ENCODE measurements around the gene PLA2G4B. TPM values are rescaled to one million over a fixed set of nuclear protein-coding genes. Genes with fewer than 3 reads are reported as not detected.

The PLA2G4B gene
- total and polyA plus RNA-seq, 7 experiments from 2014 or later: 0.98 to 69.9 (median 33.7) TPM

DNA sequence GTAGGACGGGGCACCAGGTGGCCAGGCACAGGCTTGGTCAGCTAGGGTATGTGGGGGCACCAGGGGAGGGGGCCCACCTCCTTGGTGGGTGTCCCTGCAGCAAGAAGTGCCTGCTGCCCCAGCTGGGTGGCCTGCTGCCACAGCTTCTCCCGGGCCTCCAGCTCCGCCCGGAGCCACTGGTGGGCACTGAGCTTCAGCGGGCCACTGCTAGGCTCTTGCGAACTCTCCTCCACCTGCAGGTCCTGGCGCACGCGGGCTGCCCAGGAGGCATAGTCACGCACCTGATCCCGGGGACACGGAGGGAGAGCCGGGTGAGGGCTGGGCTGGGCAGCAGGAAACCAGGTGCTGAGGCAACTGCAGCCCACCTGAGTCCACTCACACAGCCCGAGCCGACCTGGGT is 29.7 kb downstream of the PLA2G4B start:
- ChIA-PET CTCF (no interaction called here), POLR2A (interaction anchor here (1.8 kb wide), 1 partner anchor 27 kb away, joined by 4 read pairs; no protein-coding TSS in a partner anchor)
- peaks cover 0 to 1% (median 0%) of the 10 kb centered on the region in 11 donors for H3K9me3 Mint-ChIP-seq
- no peaks in the 10 kb centered on the region for H3K4me1 ChIP-seq (ENCODE audit: control insufficient read depth in 2 of 2, insufficient read depth in 2 of 2, low read length in 2 of 2)
- no peaks in the 10 kb centered on the region for H3K36me3 Mint-ChIP-seq
- no peak overlapping the region for H3K4me3 ChIP-seq (ENCODE audit: low read length)
- no peak overlapping the region for H3K27ac ChIP-seq (ENCODE audit: low read depth, low read length)
- peaks cover 7 to 11% (median 8%) of the 10 kb centered on the region in 7 donors for H3K4me1 Mint-ChIP-seq
- no peak overlapping the region for H3K27ac Mint-ChIP-seq
- H3K9me3 ChIP-seq (ENCODE audit: control insufficient read depth in 2 of 3, low read length in 3 of 3): no peaks in the 10 kb centered on the region
- H3K4me3 Mint-ChIP-seq: no peak overlapping the region
- ATAC-seq (no peak), DNase-seq (no peak)
- no peaks in the 10 kb centered on the region for H3K36me3 ChIP-seq (ENCODE audit: control insufficient read depth in 2 of 3, insufficient read depth in 3 of 3, low read length in 3 of 3)
- H3K27me3 Mint-ChIP-seq: no peaks in the 10 kb centered on the region
- no peaks in the 10 kb centered on the region for H3K27me3 ChIP-seq (ENCODE audit: control insufficient read depth in 2 of 2, insufficient read depth in 2 of 2, low read length in 2 of 2)
- intact Hi-C loops (cut with micrococcal nuclease): no loop called here

DNA sequence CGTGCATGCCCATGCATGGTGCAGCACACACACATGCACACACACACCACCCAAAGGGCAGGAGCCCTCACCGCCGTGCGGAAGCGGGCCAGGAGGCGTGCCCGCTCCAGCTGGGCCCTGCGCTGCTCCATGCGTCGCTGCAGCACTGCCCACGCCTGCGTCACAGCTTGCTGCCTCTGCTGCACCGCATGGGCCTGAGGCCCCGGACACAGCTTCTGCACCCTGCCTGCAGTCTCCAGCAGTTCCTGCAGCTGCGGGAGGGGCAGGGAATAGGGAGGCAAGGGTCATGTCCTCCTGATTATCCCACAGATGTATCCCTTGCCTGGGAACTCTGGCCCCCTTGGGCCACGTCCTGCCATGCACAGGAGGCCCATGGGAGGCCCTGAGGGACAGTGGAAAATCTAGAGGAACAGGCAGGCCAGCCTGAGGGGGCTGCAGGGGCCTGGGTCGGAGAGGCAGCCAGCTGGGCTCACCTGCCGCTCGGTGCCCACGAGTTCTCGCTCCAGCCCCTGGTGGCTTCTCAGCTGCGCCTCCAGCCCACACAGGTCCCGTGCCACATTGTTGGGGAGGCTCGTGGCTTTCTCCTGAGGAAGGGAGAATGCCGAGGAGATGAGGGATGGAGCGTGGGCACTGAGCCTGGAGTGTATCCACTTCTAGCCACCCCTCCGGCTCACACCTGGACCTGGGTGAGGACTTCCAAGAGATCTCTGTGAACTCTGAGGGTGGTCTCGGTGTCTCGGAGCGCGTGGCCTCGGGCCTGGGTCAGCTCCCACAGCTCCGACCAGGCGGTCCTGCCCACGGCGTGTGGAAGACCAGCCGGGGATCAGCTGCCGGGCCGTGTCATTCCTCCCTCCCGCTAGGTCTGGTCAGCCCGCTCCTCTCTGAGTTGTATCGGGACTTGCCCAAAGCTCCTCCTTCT is 31.4 kb downstream of the PLA2G4B start:
- Mint-ChIP-seq H3K4me3 (peak overlapping the region; percentile 13 to 81 (median 62)), H3K27me3 (no peaks in the 10 kb centered on the region), H3K9me3 (peaks cover 0 to 1% (median 0%) of the 10 kb centered on the region in 11 donors), H3K27ac (peak overlapping the region; percentile 56 to 98 (median 94)), H3K4me1 (peaks cover 7 to 11% (median 8%) of the 10 kb centered on the region in 7 donors), H3K36me3 (no peaks in the 10 kb centered on the region)
- no peaks in the 10 kb centered on the region for H3K36me3 ChIP-seq (ENCODE audit: control insufficient read depth in 2 of 3, insufficient read depth in 3 of 3, low read length in 3 of 3)
- no peaks in the 10 kb centered on the region for H3K9me3 ChIP-seq (ENCODE audit: control insufficient read depth in 2 of 3, low read length in 3 of 3)
- H3K27ac ChIP-seq (ENCODE audit: low read depth, low read length): no peak overlapping the region
- ChIA-PET POLR2A (interaction anchor here (0.8 to 1.3 kb wide), 4 partner anchors 23 to 96 kb away, joined by 3 to 5 read pairs (median 3); partner anchors contain the start of gene MAPKBP1), CTCF (interaction anchor here (0.6 to 1.4 kb wide), 6 partner anchors 18 to 234 kb away, joined by 3 to 6 read pairs (median 3); no protein-coding TSS in a partner anchor)
- intact Hi-C loops (cut with micrococcal nuclease): loop anchor here in 1 of 2 donors (2.0 kb wide), 1 partner anchor 41 kb away; the partner anchor contains the start of gene JMJD7
- ATAC-seq: no peak
- no peaks in the 10 kb centered on the region for H3K4me1 ChIP-seq (ENCODE audit: control insufficient read depth in 2 of 2, insufficient read depth in 2 of 2, low read length in 2 of 2)
- no peak for DNase-seq
- H3K27me3 ChIP-seq (ENCODE audit: control insufficient read depth in 2 of 2, insufficient read depth in 2 of 2, low read length in 2 of 2): no peaks in the 10 kb centered on the region
- no peak overlapping the region for H3K4me3 ChIP-seq (ENCODE audit: low read length)

DNA sequence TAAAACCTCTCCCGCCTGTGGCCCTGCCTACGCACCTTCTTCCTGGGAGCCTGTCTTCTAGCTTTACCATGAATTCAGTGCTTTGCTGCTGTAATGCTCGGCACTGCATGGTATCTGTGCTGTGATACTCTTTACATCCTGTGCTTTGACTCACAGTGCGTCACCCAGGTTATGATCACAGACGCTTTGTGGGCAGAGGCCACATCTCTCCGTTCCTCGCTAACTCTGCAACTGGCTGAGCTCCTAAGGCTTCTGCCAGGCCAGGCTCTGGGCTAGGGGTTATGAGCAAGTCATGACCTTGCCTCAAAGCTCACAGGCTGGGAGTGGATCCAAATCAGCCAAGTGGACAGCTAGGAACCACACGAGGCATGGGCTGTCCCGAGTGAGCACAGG is 32.0 kb downstream of the PLA2G4B start:
- ChIA-PET POLR2A (interaction anchor here (0.8 to 1.3 kb wide), 5 partner anchors 9 to 97 kb away, joined by 3 to 5 read pairs (median 3); partner anchors contain the start of gene MAPKBP1), CTCF (interaction anchor here (0.6 to 1.4 kb wide), 5 partner anchors 34 to 235 kb away, joined by 3 to 6 read pairs (median 3); no protein-coding TSS in a partner anchor)
- Histone ChIP-seq H3K27me3 (ENCODE audit: control insufficient read depth in 2 of 2, insufficient read depth in 2 of 2, low read length in 2 of 2) (no peaks in the 10 kb centered on the region), H3K27ac (ENCODE audit: low read depth, low read length) (no peak overlapping the region), H3K4me3 (ENCODE audit: low read length) (no peak overlapping the region), H3K4me1 (ENCODE audit: control insufficient read depth in 2 of 2, insufficient read depth in 2 of 2, low read length in 2 of 2) (no peaks in the 10 kb centered on the region), H3K36me3 (ENCODE audit: control insufficient read depth in 2 of 3, insufficient read depth in 3 of 3, low read length in 3 of 3) (no peaks in the 10 kb centered on the region), H3K9me3 (ENCODE audit: control insufficient read depth in 2 of 3, low read length in 3 of 3) (no peaks in the 10 kb centered on the region)
- Mint-ChIP-seq H3K27ac (peak overlapping the region; percentile 56 to 98 (median 94)), H3K9me3 (peaks cover 0 to 1% (median 0%) of the 10 kb centered on the region in 11 donors), H3K36me3 (no peaks in the 10 kb centered on the region), H3K4me1 (peaks cover 7 to 11% (median 8%) of the 10 kb centered on the region in 7 donors), H3K27me3 (no peaks in the 10 kb centered on the region), H3K4me3 (peak overlapping the region; percentile 13 to 81 (median 62))
- intact Hi-C loops (cut with micrococcal nuclease): loop anchor here in 1 of 2 donors (2.0 kb wide), 1 partner anchor 42 kb away; the partner anchor contains the start of gene JMJD7
- peak; percentile 91 for ATAC-seq
- peak in 8 of 9 donors; percentile 42 to 69 (median 60) for DNase-seq

DNA sequence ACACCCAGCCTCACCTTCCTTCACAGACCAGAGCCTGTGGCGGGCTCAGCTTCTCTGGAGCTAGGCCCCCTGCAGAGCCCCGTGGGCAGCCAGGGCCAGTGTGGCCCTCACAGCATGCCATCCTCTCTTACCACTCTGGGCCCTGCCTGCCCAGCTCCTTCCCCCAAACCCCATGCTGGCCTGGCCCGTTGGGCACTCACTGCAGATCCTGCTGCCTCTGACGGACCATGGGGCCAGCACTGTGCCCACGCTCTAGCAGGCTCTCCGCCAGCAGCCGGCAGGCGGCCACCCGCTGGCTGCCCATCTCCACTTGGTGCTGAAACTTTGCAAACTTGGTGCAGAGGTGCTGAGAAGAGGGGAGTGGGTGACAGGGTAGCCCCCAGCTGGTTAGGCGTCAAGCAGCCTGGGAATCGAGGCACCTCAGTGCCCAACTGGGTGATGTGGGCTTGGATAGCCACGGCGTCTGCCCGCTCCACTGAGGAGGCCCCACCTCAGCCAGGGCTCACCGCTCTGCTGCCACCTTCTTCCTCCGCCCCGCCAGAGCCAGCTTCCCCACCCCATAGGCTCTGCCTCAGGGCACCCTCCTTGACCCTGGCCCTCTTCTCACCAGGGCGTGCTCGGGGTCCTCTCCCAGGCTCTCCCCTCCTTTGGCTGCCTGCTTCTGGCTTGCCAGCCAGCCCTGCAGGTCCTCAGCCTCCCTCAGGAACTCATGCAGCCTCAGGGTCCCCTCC is 32.7 kb downstream of the PLA2G4B start:
- POLR2A ChIA-PET: interaction anchor here (0.8 to 1.3 kb wide), 6 partner anchors 10 to 97 kb away, joined by 3 to 5 read pairs (median 3); partner anchors contain the start of gene MAPKBP1
- Histone ChIP-seq H3K4me3 (ENCODE audit: low read length) (no peak overlapping the region), H3K4me1 (ENCODE audit: control insufficient read depth in 2 of 2, insufficient read depth in 2 of 2, low read length in 2 of 2) (no peaks in the 10 kb centered on the region), H3K9me3 (ENCODE audit: control insufficient read depth in 2 of 3, low read length in 3 of 3) (no peaks in the 10 kb centered on the region), H3K27ac (ENCODE audit: low read depth, low read length) (no peak overlapping the region), H3K36me3 (ENCODE audit: control insufficient read depth in 2 of 3, insufficient read depth in 3 of 3, low read length in 3 of 3) (no peaks in the 10 kb centered on the region), H3K27me3 (ENCODE audit: control insufficient read depth in 2 of 2, insufficient read depth in 2 of 2, low read length in 2 of 2) (no peaks in the 10 kb centered on the region)
- intact Hi-C loops (cut with micrococcal nuclease): loop anchor here in 1 of 2 donors (2.0 kb wide), 1 partner anchor 43 kb away; the partner anchor contains the start of gene JMJD7
- Mint-ChIP-seq H3K9me3 (peaks cover 0 to 1% (median 0%) of the 10 kb centered on the region in 11 donors), H3K4me3 (peak overlapping the region in 3 of 10 donors; percentile 23 to 60 (median 59)), H3K36me3 (no peaks in the 10 kb centered on the region), H3K4me1 (peaks cover 7 to 11% (median 8%) of the 10 kb centered on the region in 7 donors), H3K27me3 (no peaks in the 10 kb centered on the region), H3K27ac (peak overlapping the region; percentile 32 to 98 (median 94))
- no peak for DNase-seq
- CTCF ChIA-PET: interaction anchor here (0.7 to 1.4 kb wide), 3 partner anchors 33 to 45 kb away, joined by 3 to 6 read pairs (median 4); no protein-coding TSS in a partner anchor
- ATAC-seq: no peak

DNA sequence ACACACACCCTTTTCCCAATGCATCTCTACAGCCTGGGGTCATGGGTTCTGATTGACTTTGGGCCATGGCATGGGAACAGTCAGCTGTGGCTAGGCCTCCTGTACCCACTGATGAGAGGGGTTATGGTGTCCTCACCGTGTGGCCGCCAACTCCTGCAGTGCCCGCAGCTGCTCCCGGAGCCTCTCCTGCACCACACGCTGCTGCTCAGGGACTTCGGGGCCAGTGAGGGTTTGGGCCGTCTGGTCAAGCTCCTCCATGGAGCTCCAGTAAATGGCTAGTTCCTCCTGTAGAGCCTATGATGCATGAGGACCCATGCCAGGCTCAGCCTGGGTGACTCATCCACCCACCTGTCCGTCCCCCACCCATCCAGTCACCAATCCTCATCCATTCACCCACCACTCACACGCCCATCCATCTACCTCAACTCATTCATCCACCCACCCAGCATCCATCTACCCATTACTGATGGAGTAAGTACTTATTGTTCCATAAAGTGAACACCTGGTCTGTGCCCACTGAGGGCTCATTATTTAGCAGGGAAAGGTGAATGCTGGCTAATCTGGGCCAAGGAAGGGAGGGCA is 33.6 kb downstream of the PLA2G4B start:
- Histone ChIP-seq H3K27me3 (ENCODE audit: control insufficient read depth in 2 of 2, insufficient read depth in 2 of 2, low read length in 2 of 2) (no peaks in the 10 kb centered on the region), H3K9me3 (ENCODE audit: control insufficient read depth in 2 of 3, low read length in 3 of 3) (no peaks in the 10 kb centered on the region), H3K27ac (ENCODE audit: low read depth, low read length) (no peak overlapping the region), H3K36me3 (ENCODE audit: control insufficient read depth in 2 of 3, insufficient read depth in 3 of 3, low read length in 3 of 3) (no peaks in the 10 kb centered on the region), H3K4me1 (ENCODE audit: control insufficient read depth in 2 of 2, insufficient read depth in 2 of 2, low read length in 2 of 2) (no peaks in the 10 kb centered on the region), H3K4me3 (ENCODE audit: low read length) (no peak overlapping the region)
- no peak for DNase-seq
- ChIA-PET CTCF (no interaction called here), POLR2A (no interaction called here)
- Mint-ChIP-seq H3K36me3 (no peaks in the 10 kb centered on the region), H3K27me3 (no peaks in the 10 kb centered on the region), H3K27ac (peak overlapping the region in 8 of 9 donors; percentile 1 to 89 (median 63)), H3K9me3 (peaks cover 0 to 1% (median 0%) of the 10 kb centered on the region in 11 donors), H3K4me1 (peaks cover 7 to 11% (median 8%) of the 10 kb centered on the region in 7 donors), H3K4me3 (no peak overlapping the region)
- intact Hi-C loops (cut with micrococcal nuclease): no loop called here
- ATAC-seq: no peak

DNA sequence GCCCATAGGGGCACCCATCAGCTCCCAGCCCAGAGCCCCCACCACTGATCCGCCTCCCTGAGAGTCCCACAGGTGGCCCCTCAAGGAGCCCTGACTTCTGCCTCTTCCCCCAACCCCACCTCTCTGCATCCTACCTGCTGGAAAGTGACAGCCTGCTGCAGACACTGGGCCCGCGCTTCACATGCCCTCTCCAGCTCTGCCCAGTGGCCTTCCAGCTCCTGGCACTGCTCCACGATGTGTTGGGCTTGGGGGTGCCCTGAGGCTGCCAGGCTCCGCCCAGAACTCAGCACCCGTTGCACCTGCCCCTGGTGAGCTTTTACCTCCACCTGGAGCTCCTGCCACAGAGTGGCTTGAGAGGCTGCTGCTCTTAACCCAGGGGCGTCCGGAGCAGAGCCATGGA is 35.1 kb downstream of the PLA2G4B start:
- peaks cover 7 to 11% (median 8%) of the 10 kb centered on the region in 7 donors for H3K4me1 Mint-ChIP-seq
- no peak overlapping the region for H3K4me3 Mint-ChIP-seq
- Histone ChIP-seq H3K4me3 (ENCODE audit: low read length) (no peak overlapping the region), H3K4me1 (ENCODE audit: control insufficient read depth in 2 of 2, insufficient read depth in 2 of 2, low read length in 2 of 2) (no peaks in the 10 kb centered on the region), H3K36me3 (ENCODE audit: control insufficient read depth in 2 of 3, insufficient read depth in 3 of 3, low read length in 3 of 3) (no peaks in the 10 kb centered on the region), H3K27ac (ENCODE audit: low read depth, low read length) (no peak overlapping the region), H3K9me3 (ENCODE audit: control insufficient read depth in 2 of 3, low read length in 3 of 3) (no peaks in the 10 kb centered on the region), H3K27me3 (ENCODE audit: control insufficient read depth in 2 of 2, insufficient read depth in 2 of 2, low read length in 2 of 2) (no peaks in the 10 kb centered on the region)
- H3K9me3 Mint-ChIP-seq: peaks cover 0 to under 1% (median 0%) of the 10 kb centered on the region in 11 donors
- DNase-seq (no peak), ATAC-seq (no peak)
- POLR2A ChIA-PET: no interaction called here
- no peaks in the 10 kb centered on the region for H3K36me3 Mint-ChIP-seq
- CTCF ChIA-PET: interaction anchor here (1.0 kb wide), 1 partner anchor 93 kb away, joined by 3 read pairs; no protein-coding TSS in a partner anchor
- H3K27me3 Mint-ChIP-seq: no peaks in the 10 kb centered on the region
- intact Hi-C loops (cut with micrococcal nuclease): no loop called here
- H3K27ac Mint-ChIP-seq: no peak overlapping the region
